Renal pelvis (tissue), 12 donors: ENCODE data around the gene TBC1D5. TPM values are rescaled to one million over a fixed set of nuclear protein-coding genes. Genes with fewer than 3 reads are reported as not detected.
A peak's percentile ranks its signal among the peaks of the same experiment; 100 is the strongest.
"Not testable (repeated sequence)": the region's sequence is repeated elsewhere in the genome, so short reads cannot be mapped to it uniquely, and the experiment has no call there.

ENCODE experiments used
- DNase-seq: peaks from one replicate; pipeline ENCODE4 v3.0.0-alpha.2; 2013
- long read RNA-seq, 16 experiments: transcript quantifications; one replicate each; lab custom pipeline, GENCODE V29; 2026
- polyA plus RNA-seq, 3 donors: library from polyadenylated mRNA; unstranded; fragments of 120-200 nt; gene quantifications; one replicate each; pipeline ENCODE4 v1.2.1, GENCODE V29; 2013; ENCODE audit not compliant: insufficient read length in 3 of 3

TBC1D5 gene
- 10 to 100 TPM; 46.4 to 52.8 (median 48.8) TPM for polyA plus RNA-seq
- long read RNA-seq, donor 1 = 0 reads
- long read RNA-seq, donor 2 = 0 reads
- long read RNA-seq, donor 3 = 0 reads
- long read RNA-seq, donor 4 = 0 reads
- long read RNA-seq, donor 5, partial matches to known transcripts = 5 of 5 reads
- long read RNA-seq, donor 5, other reads (novel, unspliced or antisense) = 0 of 5 reads
- long read RNA-seq, donor 6 = 0 reads
- long read RNA-seq, donor 7, partial matches to known transcripts = 5 of 5 reads
- long read RNA-seq, donor 7, other reads (novel, unspliced or antisense) = 0 of 5 reads
- long read RNA-seq, donor 8, partial matches to known transcripts = 24 of 24 reads
- long read RNA-seq, donor 8, other reads (novel, unspliced or antisense) = 0 of 24 reads
- long read RNA-seq, donor 9, partial matches to known transcripts = 0 of 1 reads
- long read RNA-seq, donor 9, other reads (novel, unspliced or antisense) = 0 of 1 reads
- long read RNA-seq, donor 10 = 0 reads
- long read RNA-seq, donor 11 = 0 reads
- long read RNA-seq, donor 12 = 0 reads
- long read RNA-seq, donor 13 = 0 reads
- long read RNA-seq, donor 14 = 0 reads
- long read RNA-seq, donor 15 = 0 reads
- long read RNA-seq, donor 16 = 0 reads

DNA sequence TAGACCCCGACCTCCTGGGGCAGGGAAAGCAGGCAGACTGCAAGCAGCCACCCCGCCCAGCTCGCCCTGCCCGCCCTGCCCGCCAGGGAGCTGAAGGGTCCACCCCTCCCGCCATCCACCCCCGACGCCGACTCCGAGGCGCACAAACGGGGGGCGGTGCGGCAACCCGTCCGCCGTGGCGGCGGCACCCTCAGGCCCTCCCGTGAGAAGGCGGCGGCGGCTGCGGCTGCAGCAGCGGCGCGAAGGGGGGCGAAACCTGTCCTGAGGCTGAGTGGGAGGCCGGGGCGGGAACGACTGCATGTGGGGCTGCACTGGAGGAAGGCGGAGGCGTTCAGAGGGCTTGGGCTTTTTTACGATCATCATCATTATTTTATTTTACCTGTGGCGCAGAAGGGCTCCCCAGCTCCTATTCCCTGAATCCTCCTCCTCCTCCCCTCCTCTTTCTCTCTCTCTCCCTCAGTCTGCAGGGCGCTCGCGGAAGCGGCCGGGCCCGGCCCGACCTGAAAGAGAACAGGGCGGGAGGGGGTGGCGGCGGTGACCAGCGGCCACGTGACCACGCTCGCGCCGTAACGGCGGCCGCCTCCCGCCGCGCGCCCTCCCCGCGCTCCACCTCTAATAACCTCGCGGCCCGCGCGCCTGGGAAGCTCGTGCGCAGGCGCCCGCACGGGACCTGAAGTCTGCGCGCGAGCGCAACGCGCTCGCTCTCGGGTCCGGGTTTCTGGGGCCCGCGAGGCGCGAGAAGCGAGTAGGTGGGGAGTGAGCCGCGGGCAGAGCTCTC is at the start of gene TBC1D5:
Gene TBC1D5 (minus strand): TSS at position 530 of the 778 bp plus-strand sequence. CDS start 234,061 bp downstream, outside the sequence.
- DNase-seq = peak; percentile 96

GRCh38 chr3:17783426-17783825 is 41.0 kb upstream of the TBC1D5 start:
- DNase-seq = no peak

GRCh38 chr3:17782751-17783150 is 40.3 kb upstream of the TBC1D5 start:
- DNase-seq = no peak

- not testable (repeated sequence) for DNase-seq
Observed at GRCh38 chr3:17780369-17780768, 37.9 kb upstream of the TBC1D5 start.

GRCh38 chr3:17779304-17780250 is 37.1 kb upstream of the TBC1D5 start:
- not testable (repeated sequence) for DNase-seq

GRCh38 chr3:17777326-17777725 is 34.9 kb upstream of the TBC1D5 start:
- not testable (repeated sequence) for DNase-seq

GRCh38 chr3:17775073-17775472 is 32.6 kb upstream of the TBC1D5 start:
- DNase-seq = no peak

DNA sequence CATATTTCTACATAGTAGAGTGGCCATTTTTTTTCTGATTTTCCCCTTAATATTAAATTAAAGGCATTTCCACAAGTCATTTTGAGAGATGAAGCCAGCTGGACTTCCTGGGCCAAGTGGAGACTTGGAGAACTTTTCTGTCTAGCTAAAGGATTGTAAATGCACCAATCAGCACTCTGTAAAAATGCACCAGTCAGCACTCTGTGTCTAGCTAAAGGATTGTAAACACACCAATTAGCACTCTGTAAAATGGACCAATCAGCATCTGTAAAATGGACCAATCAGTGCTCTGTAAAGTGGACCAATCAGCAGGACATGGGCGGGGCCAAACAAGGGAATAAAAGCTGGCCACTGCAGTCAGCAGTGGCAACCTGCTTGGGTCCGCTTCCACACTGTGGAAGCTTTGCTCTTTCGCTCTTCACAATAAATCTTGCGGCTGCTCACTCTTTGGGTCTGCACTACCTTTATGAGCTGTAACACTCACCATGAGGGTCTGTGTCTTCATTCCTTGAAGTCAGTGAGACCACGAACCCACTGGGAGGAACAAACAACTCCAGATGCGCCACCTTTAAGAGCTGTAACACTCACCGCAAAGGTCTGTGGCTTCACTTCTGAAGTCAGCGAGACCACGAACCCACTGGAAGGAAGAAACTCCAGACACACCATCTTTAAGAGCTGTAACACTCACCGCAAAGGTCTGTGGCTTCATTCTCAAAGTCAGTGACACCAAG is 31.9 kb upstream of the TBC1D5 start:
- DNase-seq = not testable (repeated sequence)

GRCh38 chr3:17772556-17772955 is 30.1 kb upstream of the TBC1D5 start:
- DNase-seq = no peak

- no peak for DNase-seq
Observed at GRCh38 chr3:17771177-17772017, 29.0 kb upstream of the TBC1D5 start.

DNA sequence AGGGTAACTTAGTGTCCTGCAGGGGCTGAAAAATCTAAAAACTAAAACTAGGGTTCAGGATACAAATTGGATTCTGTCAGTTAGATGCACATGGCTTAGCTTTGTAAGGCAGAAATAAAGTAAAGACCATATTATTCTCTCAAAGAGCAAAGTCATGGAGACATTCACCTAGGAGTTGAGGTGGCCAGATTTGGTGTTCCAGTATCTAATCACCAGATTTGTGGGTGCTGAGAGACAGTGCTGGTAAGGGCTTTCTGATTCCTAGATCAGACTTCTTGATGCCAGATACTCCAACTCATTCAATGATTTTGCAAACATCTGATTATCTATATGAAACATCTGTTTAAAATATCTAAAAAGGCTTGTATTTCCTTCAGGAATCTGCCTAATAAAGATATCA is 28.3 kb upstream of the TBC1D5 start:
- no peak for DNase-seq

DNA sequence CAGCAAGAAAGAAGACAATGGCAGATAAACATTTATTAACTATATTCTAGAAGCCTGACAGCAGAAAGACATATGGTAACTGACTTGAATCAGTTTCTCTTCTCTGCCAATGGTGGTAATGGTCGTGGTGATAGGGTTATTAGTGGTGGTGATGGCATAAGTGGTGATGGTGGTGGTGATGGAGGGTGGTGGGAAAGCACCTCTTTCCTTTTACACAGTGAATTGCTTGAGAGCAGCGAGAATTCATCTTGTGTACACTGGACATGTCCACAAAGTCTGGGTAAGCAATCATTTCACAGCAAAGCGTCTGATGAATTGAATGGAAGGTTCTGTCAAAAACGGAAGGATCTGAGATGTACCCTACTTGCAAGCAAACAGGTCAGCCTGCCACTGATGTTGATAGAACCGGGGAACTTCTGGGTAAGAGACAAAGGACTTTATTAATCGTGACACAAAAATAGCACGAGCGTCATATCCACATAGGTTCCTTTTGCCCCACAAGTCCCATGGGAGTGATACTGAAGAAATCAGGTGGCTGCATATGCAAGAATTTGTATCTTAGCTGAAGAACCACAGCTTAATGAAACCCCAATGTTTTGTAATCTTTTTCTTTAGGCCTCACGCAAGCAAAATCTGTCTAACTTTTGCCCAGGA is 23.5 kb upstream of the TBC1D5 start:
- DNase-seq = no peak

DNA sequence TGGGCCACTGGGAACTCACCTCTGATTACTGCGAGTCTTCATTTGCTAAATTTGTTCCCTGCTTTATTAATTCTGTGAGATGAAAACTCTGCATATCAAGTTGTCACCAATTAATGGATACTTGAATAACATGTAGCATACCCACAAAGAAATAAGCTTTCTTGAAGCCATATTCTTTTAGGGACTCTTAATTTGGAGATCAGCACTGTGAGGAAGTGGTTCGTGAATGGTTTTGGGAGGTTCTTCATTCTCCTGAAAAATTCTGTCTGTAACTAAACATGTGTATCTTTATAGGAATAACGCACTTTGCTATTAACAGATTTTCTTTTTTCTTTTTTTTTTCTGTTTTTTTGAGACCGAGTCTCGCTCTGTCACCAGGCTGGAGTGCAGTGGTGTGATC is 19.1 kb upstream of the TBC1D5 start:
- no peak for DNase-seq

- no peak for DNase-seq
Observed at GRCh38 chr3:17759901-17760300, 17.5 kb upstream of the TBC1D5 start.

DNA sequence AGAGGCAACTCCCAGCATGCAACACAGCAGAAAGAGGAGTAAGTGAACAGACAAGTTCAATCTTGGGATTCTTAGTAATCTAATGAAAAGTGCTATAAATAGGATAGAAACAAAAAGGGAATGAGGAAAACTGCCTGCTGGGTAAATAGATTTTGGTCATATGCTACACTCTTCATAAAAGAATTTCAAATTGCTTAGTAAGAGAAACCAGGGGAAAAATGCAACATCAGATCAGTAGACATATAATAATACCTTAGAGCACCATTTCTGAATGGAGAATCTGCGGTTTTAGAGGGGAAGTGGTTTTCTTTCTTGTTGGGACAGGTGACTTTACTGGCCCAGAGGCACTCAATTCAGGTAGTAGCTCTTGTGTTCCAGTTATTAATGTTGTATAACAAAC is 13.4 kb upstream of the TBC1D5 start:
- no peak for DNase-seq

GRCh38 chr3:17753632-17753992 is 11.2 kb upstream of the TBC1D5 start:
- DNase-seq = no peak

- DNase-seq = no peak
Observed at GRCh38 chr3:17752876-17753631, 10.6 kb upstream of the TBC1D5 start.

GRCh38 chr3:17752436-17752835 is 10.0 kb upstream of the TBC1D5 start:
- DNase-seq = no peak
